Activated CD4-positive, alpha-beta T cell treated with anti-CD3 and anti-CD28 coated beads for 24 hours (primary cell): Measurements from ENCODE around the gene FRMPD1.

Experiments used
- DNase-seq, 2 donors: peaks; one replicate each; pipeline ENCODE4 v3.0.0-alpha.2; 2020; ENCODE audit warnings: low read depth in 2 of 2

FRMPD1 gene

DNA sequence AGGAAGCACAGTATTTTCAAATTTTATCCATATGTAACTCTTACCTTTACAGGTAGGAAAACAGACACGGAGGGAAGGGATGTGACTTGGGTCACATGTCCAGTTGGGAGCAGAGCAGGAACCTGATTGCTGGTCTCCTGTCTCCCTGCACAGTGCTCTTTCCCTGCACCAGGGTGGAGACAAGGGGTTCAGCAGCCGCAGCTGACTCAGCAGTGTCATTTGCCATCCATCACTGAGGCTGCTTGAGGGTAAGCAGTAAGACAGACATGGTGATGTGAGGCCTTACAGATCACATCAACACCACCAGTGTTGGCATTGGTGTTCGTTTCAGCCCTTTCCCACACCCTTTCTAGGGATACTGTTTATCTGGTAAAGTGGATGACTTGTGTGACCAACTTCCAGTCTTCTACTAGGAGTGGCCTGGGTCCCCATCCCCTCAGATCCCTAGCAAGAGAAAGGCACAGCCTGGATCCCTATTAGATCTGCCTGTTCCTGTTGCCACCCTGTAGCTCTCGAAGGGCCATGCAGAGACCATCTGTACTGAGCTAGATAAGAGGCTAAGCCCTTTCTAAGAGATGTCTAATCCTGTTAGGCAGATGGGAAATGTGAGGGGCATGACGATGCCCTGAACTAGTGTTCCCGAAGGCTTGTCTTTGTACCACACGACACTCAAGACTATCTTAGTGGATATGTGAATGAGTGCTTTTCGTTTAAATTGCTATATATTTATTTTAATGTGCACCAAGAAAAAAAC, 29.1 kb downstream of the FRMPD1 start:
- DNase-seq: no peak

DNA sequence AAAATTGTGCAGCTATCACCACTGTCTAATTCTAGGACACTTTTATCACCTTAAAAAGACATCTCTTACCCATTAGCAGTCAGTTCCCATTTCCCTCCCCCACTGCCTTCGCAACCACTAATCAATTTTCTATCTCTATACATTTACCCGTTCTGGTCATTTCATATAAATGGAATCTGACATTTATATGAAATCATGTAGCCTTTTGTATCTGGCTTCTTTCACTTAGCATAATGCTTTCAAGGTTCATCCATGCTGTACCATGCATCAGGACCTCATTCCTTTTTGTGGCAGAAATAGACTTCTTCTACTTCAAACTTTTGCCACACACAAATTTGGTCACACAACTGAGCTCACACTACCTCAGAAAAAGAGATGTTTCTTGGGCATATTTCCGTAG, 32.2 kb downstream of the FRMPD1 start:
- DNase-seq: no peak

DNA sequence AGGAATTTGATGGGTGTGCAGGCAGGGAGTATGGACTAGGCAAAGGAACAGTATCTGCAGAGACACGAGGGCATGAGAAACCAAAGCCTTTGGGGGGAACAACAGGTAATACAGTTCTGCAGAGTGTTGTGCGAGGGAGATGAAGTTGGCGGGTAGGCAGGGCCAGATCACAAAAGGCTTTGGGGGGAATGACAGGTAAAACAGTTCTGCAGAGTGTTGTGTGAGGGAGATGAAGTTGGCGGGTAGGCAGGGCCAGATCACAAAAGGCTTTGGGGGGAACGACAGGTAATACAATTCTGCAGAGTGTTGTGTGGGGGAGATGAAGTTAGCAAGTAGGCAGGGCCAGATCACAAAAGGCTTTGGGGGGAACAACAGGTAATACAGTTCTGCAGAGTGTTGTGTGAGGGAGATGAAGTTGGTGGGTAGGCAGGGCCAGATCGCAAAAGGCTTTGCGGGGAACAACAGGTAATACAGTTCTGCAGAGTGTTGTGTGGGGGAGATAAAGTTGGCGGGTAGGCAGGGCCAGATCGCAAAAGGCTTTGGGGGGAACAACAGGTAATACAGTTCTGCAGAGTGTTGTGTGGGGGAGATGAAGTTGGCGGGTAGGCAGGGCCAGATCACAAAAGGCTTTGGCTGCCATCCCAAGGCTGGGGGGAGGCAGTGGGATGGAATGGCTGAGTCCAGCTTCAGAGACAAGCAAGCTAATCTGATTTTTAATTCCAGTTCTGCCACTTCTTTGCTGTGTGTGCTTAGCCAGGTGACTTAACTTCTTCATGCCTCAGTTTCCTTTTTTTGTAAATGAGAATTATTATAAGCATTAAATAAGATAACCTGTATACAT, 33.0 kb downstream of the FRMPD1 start:
- no peak for DNase-seq

GRCh38 chr9:37692622-37693221, 42.0 kb downstream of the FRMPD1 start:
- DNase-seq: no peak

GRCh38 chr9:37693260-37693659, 42.5 kb downstream of the FRMPD1 start:
- DNase-seq: no peak

- no peak for DNase-seq
Observed at GRCh38 chr9:37694355-37694754, 43.6 kb downstream of the FRMPD1 start.

GRCh38 chr9:37696528-37696927, 45.8 kb downstream of the FRMPD1 start:
- DNase-seq: no peak

GRCh38 chr9:37700131-37700530, 49.4 kb downstream of the FRMPD1 start:
- no peak for DNase-seq

DNA sequence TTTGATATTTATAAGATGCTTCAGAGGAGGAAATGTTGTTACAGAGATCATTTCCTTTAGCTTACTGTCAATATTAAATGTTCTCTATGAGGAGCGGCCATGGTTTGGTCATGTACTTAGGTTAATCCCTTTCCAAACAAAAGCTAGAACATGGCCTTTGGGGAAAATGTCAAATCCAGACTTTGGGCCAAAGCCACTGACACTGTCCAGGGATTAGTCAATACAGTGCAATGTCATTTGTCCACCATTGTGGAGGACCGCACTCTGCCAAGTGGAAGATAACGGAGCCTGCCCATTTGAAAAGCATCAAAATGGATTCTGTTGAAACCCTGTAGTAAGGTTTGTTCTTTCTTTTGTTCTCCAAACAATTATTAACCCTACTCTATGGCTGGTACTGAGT, 50.1 kb downstream of the FRMPD1 start:
- DNase-seq: no peak

DNA sequence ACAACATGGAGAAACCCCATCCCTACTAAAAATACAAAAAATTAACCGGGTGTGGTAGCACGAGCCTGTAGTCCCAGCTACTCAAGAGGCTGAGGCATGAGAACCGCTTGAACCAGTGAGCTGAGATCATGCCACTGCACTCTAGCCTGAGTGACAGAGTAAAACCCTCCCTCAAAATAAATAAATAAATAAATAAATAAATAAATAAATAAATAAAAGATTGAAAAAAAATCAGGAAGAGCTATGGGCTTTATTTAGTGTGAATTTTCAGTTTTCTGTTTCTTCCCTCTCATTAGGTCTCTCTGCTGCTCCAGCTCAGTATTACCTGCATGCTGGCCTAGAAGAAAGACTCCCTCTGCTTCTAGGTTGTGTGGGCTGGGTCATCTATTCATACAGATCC, 55.0 kb downstream of the FRMPD1 start:
- DNase-seq: no peak

DNA sequence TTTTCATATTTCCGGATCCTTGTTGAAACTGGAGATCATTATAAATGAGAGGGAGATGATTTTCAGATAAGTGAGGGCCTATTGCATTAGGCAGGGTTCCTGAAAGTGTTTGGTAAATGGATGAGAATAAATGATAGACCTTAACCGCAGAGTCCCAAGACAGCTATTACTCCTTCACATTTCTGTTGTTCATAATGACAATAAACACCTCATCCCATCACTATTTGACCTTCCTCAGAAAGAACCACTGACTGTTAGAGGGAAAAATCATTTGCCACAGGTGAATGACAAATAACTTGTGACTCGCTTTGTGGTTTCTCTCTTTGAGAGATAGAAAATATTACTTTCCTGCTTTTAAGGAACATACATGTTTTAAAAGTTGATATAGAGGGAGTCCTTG, 55.5 kb downstream of the FRMPD1 start:
- no peak for DNase-seq

GRCh38 chr9:37707748-37708147, 57.0 kb downstream of the FRMPD1 start:
- no peak for DNase-seq

GRCh38 chr9:37710046-37710445, 59.3 kb downstream of the FRMPD1 start:
- no peak for DNase-seq

DNA sequence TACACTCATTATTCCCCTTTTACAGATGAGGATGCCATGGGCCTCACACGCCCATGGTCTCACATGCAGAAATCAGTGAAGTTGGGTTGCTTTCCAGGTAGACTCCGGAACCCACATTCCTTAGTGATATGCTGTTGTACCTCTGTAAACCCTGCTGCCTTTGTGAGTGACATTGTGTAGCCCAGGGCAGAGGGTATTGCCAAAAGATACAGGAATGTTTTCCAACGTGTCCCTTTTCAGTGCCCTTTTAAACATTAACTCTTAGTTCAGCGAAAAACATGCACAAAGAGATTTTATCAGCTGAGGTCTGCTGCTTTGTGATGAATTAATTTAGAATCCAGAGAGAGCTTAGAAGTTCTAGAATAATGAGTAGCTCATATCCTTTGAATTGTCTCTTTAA, 64.5 kb downstream of the FRMPD1 start:
- DNase-seq: no peak

GRCh38 chr9:37715991-37716505, 65.3 kb downstream of the FRMPD1 start:
- no peak for DNase-seq

DNA sequence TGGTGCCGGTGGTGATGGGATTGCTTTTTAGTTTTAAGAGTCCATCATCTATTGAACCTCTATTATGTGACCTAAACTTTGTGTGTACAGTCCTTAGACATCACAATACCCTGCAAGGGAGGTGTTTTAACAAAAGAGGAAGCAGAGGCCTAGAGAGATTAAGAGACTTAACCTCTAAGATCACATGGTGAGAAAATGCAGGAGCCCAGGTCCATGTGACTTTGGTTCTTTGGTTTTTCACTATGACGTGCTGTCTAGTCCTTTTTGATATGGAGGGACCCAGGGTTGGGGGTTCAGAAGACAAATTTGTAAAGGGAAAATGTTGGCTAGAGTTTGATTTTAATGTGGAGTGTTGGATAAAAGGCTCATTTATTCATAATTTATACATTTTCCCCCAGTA, 68.8 kb downstream of the FRMPD1 start:
- DNase-seq: no peak

DNA sequence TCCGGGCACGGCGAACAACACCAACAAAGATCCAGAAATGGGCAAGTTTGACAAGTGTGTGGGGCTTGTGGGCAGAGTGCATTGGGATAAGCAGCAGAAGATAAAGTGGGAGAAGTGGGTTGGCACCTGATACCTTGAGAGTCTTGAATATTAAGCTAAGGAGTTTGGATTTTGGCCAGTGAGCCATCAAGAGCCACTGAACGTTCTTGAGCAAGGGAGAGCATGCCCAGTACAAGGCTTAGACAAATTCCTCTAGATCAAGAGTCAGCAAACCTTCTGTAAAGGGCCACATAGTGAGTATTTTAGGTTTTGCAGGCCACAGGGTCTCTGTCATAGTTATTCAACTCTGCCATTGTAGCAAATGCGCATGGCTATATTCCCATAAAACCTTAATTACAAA, 76.3 kb downstream of the FRMPD1 start:
- no peak for DNase-seq

DNA sequence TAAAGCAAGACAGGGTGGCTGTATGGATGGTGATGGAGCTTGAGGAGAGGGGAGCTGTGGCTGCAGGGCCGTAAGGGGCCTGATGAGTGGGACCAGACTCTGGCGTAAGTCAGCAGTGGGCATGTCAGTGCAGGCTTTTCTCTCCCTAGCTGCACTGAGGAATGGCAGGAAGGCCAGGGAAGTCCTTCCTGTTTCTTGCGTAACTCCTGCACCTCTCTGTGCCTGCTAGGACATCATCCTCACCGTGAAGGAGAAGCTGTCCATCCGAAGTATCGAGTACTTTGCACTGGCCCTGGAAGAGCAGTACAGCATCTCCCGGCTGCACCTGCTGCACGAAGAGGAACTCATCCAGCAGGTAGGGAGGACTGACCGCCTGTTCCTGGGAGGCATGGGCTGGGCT, 78.7 kb downstream of the FRMPD1 start:
- DNase-seq: no peak

DNA sequence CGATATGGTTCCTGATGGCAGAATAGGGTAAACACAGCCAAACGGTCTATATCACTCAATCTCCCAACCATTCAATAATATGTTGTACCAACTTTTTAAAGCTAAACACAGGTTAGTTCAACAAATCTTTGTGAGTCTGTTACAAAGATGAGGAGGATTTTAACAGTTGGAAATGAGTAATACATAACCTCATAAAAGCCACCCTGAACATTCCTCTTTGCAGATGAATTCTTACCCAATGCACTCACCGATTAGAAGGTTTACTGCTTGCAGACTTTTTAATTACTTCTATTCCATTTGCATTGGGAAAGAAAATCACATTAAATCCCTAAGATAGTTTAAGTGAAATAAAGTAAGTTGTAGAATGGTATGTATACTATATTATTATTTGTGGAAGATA, 79.5 kb downstream of the FRMPD1 start:
- DNase-seq: no peak

- DNase-seq: no peak
Observed at GRCh38 chr9:37730839-37731238, 80.1 kb downstream of the FRMPD1 start.

DNA sequence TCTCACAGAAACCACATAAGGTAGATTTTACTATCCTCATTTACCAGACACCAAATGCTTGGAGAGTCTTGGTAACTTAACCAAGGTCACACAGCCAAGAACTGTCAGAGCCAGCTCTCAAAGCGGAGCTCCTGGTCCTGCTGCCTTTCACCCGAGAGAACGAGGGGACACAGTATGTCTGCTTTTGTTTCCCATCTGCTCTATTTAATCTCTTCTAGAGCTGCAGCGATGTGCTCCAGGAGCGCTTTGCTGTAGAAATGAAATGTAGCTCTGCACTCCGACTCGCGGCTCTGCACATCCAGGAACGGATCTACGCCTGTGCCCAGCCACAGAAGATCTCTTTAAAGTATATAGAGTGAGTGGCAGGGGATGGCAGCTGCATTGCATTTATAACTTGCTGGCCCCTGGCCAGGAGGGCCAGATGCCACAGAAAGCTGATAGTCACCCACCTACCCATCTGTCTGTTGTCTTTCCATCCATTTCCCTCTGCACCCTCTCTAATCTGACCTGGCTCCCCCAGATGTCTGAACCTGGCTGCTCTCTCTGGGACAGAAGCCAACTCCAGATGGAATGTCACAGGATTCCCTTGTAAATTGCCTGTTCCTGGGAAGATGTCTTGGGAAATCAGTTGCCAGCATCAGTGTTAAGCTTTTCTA, 81.5 kb downstream of the FRMPD1 start:
- DNase-seq: no peak

DNA sequence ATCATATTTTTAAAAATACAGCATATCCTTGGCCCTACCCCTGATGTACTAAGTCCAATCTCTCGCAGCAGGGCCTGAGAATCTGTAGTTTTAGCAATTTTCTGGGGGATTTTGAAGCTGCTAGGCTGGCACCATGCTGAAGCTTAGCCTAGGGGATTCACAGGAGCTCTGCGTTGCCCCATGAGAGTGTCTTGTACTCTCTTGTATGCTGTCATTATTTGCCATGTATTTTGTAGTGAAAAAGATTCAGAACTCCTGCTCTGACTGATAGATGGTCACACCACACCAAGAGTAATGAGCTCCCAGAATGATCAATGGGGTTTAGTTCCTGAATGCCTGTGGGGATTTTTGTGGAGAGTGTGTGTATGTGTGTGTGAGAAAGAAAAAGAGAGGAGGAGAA, 82.2 kb downstream of the FRMPD1 start:
- no peak for DNase-seq
